DND-41 (cell line): ENCODE measurements around the gene LTBP3.
"Not testable (repeated sequence)": the region's sequence is repeated elsewhere in the genome, so short reads cannot be mapped to it uniquely, and the experiment has no call there.

Experiments used
- ATAC-seq: fragments of 200-7000 bp; cut with Tn5 transposase; 3 replicates; pipeline ENCODE4 v1.9.1; 2021; ENCODE audit warnings: low read depth; ENCODE audit not compliant: insufficient read depth
- DNase-seq: peaks from one replicate; pipeline ENCODE4 v3.0.0-alpha.2; 2020
- H2AFZ ChIP-seq: 2 replicates; pipeline ENCODE4 v1.6.0; 2012; ENCODE audit warnings: low read depth, low read length
- H3K27ac ChIP-seq: 2 replicates; pipeline ENCODE4 v1.5.1; 2012; ENCODE audit warnings: low read length, inconsistent platforms
- H3K27me3 ChIP-seq: fragments of 200-600 bp; sonication (generic); 2 replicates; pipeline ENCODE4 v1.6.0; 2012; ENCODE audit warnings: low read length, mild to moderate bottlenecking, inconsistent platforms; ENCODE audit not compliant: insufficient read depth, poor library complexity
- H3K36me3 ChIP-seq: 2 replicates; pipeline ENCODE4 v1.5.1; 2012; ENCODE audit warnings: low read length, inconsistent platforms; ENCODE audit not compliant: insufficient read depth
- H3K4me1 ChIP-seq: 2 replicates; pipeline ENCODE4 v1.5.1; 2012; ENCODE audit warnings: mild to moderate bottlenecking, low read length; ENCODE audit not compliant: insufficient read depth
- H3K4me2 ChIP-seq: 2 replicates; pipeline ENCODE4 v1.6.0; 2012; ENCODE audit warnings: mild to moderate bottlenecking, moderate library complexity, low read length, inconsistent platforms; ENCODE audit not compliant: insufficient read depth
- H3K4me3 ChIP-seq, 2 experiments: fragments of 200-600 bp in 1 of 2; shearing (Covaris generic) in 1 of 2; 2 replicates each; pipeline ENCODE4 v1.5.1; 2012 to 2016; ENCODE audit warnings: inconsistent platforms in 2 of 2, low read length in 2 of 2, mild to moderate bottlenecking in 2 of 2, low read depth in 1 of 2, moderate library complexity in 1 of 2
- H3K79me2 ChIP-seq: 2 replicates; pipeline ENCODE4 v1.6.0; 2012; ENCODE audit warnings: low read length, inconsistent platforms; ENCODE audit not compliant: insufficient read depth
- H3K9ac ChIP-seq: 2 replicates; pipeline ENCODE4 v1.6.0; 2012; ENCODE audit warnings: low read depth, mild to moderate bottlenecking, inconsistent platforms, low read length, moderate library complexity
- H3K9me3 ChIP-seq: 2 replicates; pipeline ENCODE4 v1.5.1; 2012; ENCODE audit warnings: low read length, moderate library complexity, mild to moderate bottlenecking, inconsistent platforms; ENCODE audit not compliant: insufficient read depth, severe bottlenecking
- H4K20me1 ChIP-seq: 2 replicates; pipeline ENCODE4 v1.6.0; 2012; ENCODE audit warnings: low read length; ENCODE audit not compliant: insufficient read depth
- EZH2 ChIP-seq: IDR thresholded peaks from 3 replicates; pipeline ENCODE4 v1.6.1; 2012; ENCODE audit warnings: borderline replicate concordance, low read depth, mild to moderate bottlenecking, moderate library complexity, low read length, inconsistent platforms; ENCODE audit not compliant: severe bottlenecking
- TF ChIP-seq, protein P1 (sequence below): IDR thresholded peaks from 2 replicates; pipeline ENCODE4 v1.5.1; 2012; ENCODE audit warnings: borderline replicate concordance, low read length, moderate library complexity, mild to moderate bottlenecking; ENCODE audit not compliant: poor library complexity, severe bottlenecking; ENCODE audit errors: extremely low read depth

Gene LTBP3

DNA sequence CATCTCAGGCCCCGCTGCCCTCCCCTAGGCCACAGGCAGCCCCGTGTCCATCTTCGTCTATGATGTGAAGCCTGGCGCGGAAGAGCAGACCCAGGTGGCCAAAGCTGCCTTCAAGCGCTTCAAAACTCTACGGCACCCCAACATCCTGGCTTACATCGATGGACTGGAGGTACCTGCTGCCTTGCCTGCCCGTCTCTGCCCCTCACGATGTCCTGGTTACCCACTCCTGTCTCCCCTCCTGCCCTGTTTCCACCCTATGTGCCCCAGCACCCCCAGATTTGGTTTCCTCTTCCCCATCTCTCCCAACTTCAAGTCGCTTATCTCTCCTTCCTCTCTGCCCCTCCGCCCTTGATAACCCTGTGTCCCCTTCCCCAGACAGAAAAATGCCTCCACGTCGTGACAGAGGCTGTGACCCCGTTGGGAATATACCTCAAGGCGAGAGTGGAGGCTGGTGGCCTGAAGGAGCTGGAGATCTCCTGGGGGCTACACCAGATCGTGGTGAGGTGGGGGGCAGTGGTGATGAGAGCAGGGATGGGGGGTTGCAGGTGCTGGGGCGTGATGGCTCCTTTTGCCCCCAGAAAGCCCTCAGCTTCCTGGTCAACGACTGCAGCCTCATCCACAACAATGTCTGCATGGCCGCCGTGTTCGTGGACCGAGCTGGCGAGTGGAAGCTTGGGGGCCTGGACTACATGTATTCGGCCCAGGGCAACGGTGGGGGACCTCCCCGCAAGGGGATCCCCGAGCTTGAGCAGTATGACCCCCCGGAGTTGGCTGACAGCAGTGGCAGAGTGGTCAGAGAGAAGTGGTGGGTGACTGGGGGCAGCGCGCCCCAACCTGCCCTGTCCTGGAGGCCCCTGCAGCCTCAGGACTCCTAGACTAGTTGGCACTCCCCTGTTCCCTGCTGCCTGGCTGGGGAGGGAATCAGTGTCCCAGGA lies 32.3 kb downstream of the LTBP3 start:
- TF ChIP-seq, protein P1, sequence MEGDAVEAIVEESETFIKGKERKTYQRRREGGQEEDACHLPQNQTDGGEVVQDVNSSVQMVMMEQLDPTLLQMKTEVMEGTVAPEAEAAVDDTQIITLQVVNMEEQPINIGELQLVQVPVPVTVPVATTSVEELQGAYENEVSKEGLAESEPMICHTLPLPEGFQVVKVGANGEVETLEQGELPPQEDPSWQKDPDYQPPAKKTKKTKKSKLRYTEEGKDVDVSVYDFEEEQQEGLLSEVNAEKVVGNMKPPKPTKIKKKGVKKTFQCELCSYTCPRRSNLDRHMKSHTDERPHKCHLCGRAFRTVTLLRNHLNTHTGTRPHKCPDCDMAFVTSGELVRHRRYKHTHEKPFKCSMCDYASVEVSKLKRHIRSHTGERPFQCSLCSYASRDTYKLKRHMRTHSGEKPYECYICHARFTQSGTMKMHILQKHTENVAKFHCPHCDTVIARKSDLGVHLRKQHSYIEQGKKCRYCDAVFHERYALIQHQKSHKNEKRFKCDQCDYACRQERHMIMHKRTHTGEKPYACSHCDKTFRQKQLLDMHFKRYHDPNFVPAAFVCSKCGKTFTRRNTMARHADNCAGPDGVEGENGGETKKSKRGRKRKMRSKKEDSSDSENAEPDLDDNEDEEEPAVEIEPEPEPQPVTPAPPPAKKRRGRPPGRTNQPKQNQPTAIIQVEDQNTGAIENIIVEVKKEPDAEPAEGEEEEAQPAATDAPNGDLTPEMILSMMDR: no peak
- TF ChIP-seq EZH2: no peak
- H3K4me3 ChIP-seq: peak overlapping the region; percentile 98 to 99
- peak overlapping the region; percentile 82 for H2AFZ ChIP-seq
- H3K4me2 ChIP-seq: peak overlapping the region; percentile 100
- DNase-seq: no peak
- H3K36me3 ChIP-seq: peaks cover 37% of the 10 kb centered on the region
- peak overlapping the region; percentile 98 for H3K9ac ChIP-seq
- H3K9me3 ChIP-seq: no peaks in the 10 kb centered on the region
- 0 out of 3 replicates have a peak, but pooled peaks have one; percentile 8 for ATAC-seq
- H4K20me1 ChIP-seq: peaks cover 20% of the 10 kb centered on the region
- peak overlapping the region; percentile 64 for H3K27ac ChIP-seq
- H3K27me3 ChIP-seq: peaks cover 7% of the 10 kb centered on the region
- peaks cover 23% of the 10 kb centered on the region for H3K4me1 ChIP-seq
- H3K79me2 ChIP-seq: peaks cover 20% of the 10 kb centered on the region

DNA sequence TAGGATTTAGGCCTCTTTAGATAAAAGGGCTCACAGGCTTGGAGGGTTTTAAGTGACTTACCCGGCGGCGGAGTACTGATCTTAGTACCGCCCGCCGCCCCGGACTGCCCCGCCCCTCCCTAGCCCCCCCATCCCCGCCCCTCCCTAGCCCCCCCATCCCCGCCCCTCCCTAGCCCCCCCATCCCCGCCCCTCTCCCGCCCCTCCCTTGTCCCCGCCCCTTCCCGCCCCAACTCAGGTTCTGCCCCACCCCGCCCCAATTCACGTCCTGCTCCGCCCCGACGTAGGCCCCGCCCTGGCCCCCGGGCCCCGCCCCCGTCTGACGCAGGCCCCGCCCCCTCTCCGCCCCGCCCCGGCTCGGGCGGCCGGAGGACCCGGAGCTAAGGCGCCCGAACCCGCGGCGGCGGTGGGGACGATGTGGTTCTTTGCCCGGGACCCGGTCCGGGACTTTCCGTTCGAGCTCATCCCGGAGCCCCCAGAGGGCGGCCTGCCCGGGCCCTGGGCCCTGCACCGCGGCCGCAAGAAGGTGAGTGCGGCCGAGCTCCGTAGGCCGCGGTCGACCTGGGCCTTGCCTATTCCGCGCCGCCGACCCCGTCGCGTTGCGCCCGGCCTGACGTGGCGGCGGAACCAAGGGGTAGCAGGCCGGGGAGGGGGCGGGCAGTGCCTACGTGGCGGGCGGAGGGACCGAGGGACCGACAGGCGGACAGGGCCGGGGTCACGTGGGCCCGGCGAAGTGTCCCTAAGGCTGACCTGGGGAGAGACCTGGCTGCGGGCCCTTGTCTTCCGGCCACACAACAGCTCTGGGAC lies 33.2 kb downstream of the LTBP3 start, which contains the start of gene SCYL1:
Gene SCYL1, plus strand, starts transcription at position 343 of the 805 bp plus-strand sequence. Its CDS starts 71 bp downstream, at position 414.
- Histone ChIP-seq H3K27me3 (peaks cover 7% of the 10 kb centered on the region), H3K9ac (peak within 1 kb of the TSS; percentile 98), H3K4me3 (peak within 1 kb of the TSS; percentile 98 to 99), H3K79me2 (peaks cover 20% of the 10 kb centered on the region), H4K20me1 (peaks cover 20% of the 10 kb centered on the region), H3K4me2 (peak within 1 kb of the TSS; percentile 100), H3K36me3 (peaks cover 28% of the 10 kb centered on the region), H2AFZ (peak within 1 kb of the TSS; percentile 82), H3K4me1 (peaks cover 23% of the 10 kb centered on the region), H3K9me3 (no peaks in the 10 kb centered on the region), H3K27ac (peak within 1 kb of the TSS; percentile 64)
- peak; percentile 76 for ATAC-seq
- no peak for TF ChIP-seq EZH2
- TF ChIP-seq, protein P1: no peak
- peak; percentile 83 for DNase-seq

DNA sequence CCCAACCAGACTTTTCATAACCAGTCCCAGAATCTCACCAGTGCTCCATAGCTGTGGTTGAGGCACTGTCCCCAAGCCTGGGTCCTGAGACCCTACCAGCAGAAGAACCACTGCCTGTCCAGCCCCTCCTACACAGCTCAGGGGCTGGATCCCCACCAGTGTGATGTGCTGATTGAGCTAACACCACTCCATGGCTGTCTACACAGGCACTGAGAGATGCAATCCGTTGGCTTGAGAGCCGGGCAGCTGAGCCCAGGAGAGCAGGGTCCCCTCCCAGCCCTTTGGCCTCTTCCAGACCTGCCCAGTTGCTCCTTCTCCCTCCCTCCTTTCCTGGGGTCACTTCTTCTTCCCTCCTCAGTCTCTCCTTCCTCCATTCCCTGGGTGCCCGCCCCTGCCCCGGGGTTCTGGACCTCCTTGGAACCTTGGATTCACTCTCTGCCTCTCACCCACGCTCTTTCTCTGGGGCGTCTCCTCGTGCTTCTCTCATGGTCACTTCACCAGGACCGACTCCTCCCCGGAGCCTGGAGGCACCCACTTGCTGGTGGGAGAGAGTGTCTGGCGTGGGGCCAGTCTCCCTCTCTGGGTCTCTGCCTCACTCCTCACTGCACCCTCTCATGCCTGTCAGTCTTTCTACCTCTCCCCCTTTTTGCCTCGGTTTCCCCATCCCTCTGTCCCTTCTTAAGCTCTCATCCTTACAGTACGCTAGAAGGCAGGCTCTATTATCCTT lies 34.0 kb downstream of the LTBP3 start:
- peak; percentile 52 for ATAC-seq
- TF ChIP-seq, protein P1: no peak
- no peak for TF ChIP-seq EZH2
- H2AFZ ChIP-seq: peak overlapping the region; percentile 63
- peak overlapping the region; percentile 79 for H3K4me2 ChIP-seq
- H3K4me1 ChIP-seq: peaks cover 23% of the 10 kb centered on the region
- peaks cover 23% of the 10 kb centered on the region for H3K36me3 ChIP-seq
- H4K20me1 ChIP-seq: peaks cover 20% of the 10 kb centered on the region
- H3K27me3 ChIP-seq: peaks cover 7% of the 10 kb centered on the region
- H3K9me3 ChIP-seq: no peaks in the 10 kb centered on the region
- H3K9ac ChIP-seq: peak overlapping the region; percentile 43
- peak overlapping the region in 1 of 2 experiments; percentile 53; a peak in 2 of 4 replicates for H3K4me3 ChIP-seq
- 0 out of 2 replicates have a peak overlapping the region, but pooled peaks have one; percentile 12 for H3K27ac ChIP-seq
- H3K79me2 ChIP-seq: peaks cover 20% of the 10 kb centered on the region
- DNase-seq: no peak

- Histone ChIP-seq H3K79me2 (peaks cover 20% of the 10 kb centered on the region), H4K20me1 (peaks cover 20% of the 10 kb centered on the region), H3K4me1 (peaks cover 23% of the 10 kb centered on the region), H3K4me2 (0 out of 2 replicates have a peak overlapping the region, but pooled peaks have one; percentile 79), H3K36me3 (peaks cover 23% of the 10 kb centered on the region)
- not testable (repeated sequence) for ATAC-seq, H3K9me3 ChIP-seq, H2AFZ ChIP-seq, H3K4me3 ChIP-seq, H3K27ac ChIP-seq, DNase-seq, H3K9ac ChIP-seq, H3K27me3 ChIP-seq
These were observed 34.6 kb downstream of the LTBP3 start for GRCh38 chr11:65523631-65523968.
